ENCODE results near the gene FXYD7. TPM values are rescaled to one million over a fixed set of nuclear protein-coding genes. Genes with fewer than 3 reads are reported as not detected.
A peak's percentile ranks its signal among the peaks of the same experiment; 100 is the strongest.

Gene FXYD7
- total and polyA plus RNA-seq, 2 of the 13 experiments (the other 11 are each of a cell fraction or from before 2014, with no cell fraction given), result 0.55 TPM; not detected in 1

DNA sequence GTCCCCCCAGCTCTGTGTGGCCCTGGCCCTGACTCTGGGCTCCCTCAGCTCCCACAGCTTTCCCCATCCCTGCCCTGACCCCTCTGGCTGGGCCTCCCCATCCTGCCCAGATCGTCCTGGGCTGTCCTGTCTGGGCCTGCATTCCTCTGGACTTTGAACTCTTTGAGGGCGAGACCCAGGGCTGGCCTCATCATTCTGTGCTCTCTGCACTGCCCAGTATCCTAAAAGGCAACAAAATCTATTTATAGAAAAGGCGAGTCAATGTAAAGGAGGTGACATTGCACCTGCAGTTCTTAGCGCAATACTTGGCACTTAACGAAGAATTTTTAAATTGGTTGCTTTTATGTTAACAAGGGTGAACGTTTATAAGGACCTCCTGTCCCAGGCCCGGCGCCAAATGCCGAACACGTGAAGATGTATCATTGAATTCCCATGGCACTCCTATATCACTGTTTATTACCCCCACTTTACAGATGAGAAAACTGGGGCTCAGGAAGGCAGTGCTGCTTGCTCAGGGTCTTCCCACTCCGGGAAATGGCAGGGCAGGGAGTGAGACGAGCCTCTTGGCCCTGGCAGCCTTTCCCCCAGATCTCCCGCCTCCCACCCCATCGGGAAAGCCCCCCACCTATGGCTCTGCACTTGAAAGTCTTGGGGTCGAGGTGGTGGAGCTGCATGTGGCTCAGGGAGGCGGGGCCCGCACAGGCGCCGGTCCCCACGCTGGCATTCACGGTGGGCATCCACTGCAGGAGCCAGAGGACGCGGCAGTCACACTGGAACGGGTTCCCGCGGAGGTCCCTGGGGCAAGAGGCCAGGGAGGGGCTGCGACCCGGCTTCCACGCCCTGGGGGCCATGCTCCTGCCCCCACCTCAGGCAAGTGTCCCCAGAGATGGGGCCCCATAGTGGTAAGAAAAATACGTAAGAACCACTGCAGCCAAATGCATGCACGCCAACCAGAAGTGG lies 12.0 kb upstream of the FXYD7 start (continued):
- TF ChIP-seq, protein P1, sequence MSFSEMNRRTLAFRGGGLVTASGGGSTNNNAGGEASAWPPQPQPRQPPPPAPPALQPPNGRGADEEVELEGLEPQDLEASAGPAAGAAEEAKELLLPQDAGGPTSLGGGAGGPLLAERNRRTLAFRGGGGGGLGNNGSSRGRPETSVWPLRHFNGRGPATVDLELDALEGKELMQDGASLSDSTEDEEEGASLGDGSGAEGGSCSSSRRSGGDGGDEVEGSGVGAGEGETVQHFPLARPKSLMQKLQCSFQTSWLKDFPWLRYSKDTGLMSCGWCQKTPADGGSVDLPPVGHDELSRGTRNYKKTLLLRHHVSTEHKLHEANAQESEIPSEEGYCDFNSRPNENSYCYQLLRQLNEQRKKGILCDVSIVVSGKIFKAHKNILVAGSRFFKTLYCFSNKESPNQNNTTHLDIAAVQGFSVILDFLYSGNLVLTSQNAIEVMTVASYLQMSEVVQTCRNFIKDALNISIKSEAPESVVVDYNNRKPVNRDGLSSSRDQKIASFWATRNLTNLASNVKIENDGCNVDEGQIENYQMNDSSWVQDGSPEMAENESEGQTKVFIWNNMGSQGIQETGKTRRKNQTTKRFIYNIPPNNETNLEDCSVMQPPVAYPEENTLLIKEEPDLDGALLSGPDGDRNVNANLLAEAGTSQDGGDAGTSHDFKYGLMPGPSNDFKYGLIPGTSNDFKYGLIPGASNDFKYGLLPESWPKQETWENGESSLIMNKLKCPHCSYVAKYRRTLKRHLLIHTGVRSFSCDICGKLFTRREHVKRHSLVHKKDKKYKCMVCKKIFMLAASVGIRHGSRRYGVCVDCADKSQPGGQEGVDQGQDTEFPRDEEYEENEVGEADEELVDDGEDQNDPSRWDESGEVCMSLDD (CRISPR knock-in tag; IDR thresholded peaks at IDR 0.05; ENCODE audit: borderline replicate concordance), result no peak
- TF ChIP-seq ZSCAN25 (CRISPR knock-in tag; IDR thresholded peaks at IDR 0.05), result no peak; the same call in 1 of the 2 replicates
- TF ChIP-seq AKAP8 (CRISPR knock-in tag; IDR thresholded peaks at IDR 0.05), result no peak; the same call in 1 of the 2 replicates
- no peak for TF ChIP-seq GABPB1 (CRISPR knock-in tag; IDR thresholded peaks at IDR 0.05)
- no peak; the same call in 1 of the 2 replicates for TF ChIP-seq ZNF333 (CRISPR knock-in tag; IDR thresholded peaks at IDR 0.05; ENCODE audit: borderline replicate concordance)
- no peak for TF ChIP-seq ZNF260 (CRISPR knock-in tag; IDR thresholded peaks at IDR 0.05; ENCODE audit: borderline replicate concordance, low read depth)
- no peak for TF ChIP-seq LCORL (IDR thresholded peaks at IDR 0.05)
- TF ChIP-seq LCORL (CRISPR knock-in tag; IDR thresholded peaks at IDR 0.05), result peak; percentile 98
- TF ChIP-seq, protein P2, sequence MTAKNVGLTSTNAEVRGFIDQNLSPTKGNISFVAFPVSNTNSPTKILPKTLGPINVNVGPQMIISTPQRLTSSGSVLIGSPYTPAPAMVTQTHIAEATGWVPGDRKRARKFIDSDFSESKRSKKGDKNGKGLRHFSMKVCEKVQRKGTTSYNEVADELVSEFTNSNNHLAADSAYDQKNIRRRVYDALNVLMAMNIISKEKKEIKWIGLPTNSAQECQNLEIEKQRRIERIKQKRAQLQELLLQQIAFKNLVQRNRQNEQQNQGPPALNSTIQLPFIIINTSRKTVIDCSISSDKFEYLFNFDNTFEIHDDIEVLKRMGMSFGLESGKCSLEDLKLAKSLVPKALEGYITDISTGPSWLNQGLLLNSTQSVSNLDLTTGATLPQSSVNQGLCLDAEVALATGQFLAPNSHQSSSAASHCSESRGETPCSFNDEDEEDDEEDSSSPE (CRISPR knock-in tag; IDR thresholded peaks at IDR 0.05), result peak; percentile 22; the same call in 1 of the 2 replicates
- peak; percentile 55 for TF ChIP-seq HNF4G (IDR thresholded peaks at IDR 0.05; ENCODE audit: borderline replicate concordance, low read depth, low read length)
- no peak; the same call in 1 of the 2 replicates for TF ChIP-seq HNF4G (CRISPR knock-in tag; IDR thresholded peaks at IDR 0.05; ENCODE audit: borderline replicate concordance, low read depth)
- peak; percentile 68; the same call in 1 of the 2 replicates for TF ChIP-seq ETV5 (CRISPR knock-in tag; IDR thresholded peaks at IDR 0.05; ENCODE audit: borderline replicate concordance)
- TF ChIP-seq ZBTB38 (CRISPR knock-in tag; IDR thresholded peaks at IDR 0.05), result peak; percentile 46; the same call in 1 of the 2 replicates
- peak; percentile 93 for TF ChIP-seq MED1 (CRISPR knock-in tag; IDR thresholded peaks at IDR 0.05)
- TF ChIP-seq ZNF431 (CRISPR knock-in tag; IDR thresholded peaks at IDR 0.05; ENCODE audit: borderline replicate concordance, low read depth), result no peak
- TF ChIP-seq ZNF746 (CRISPR knock-in tag; IDR thresholded peaks at IDR 0.05), result no peak
- no peak; the same call in 1 of the 2 replicates for TF ChIP-seq MTA1 (CRISPR knock-in tag; IDR thresholded peaks at IDR 0.05; ENCODE audit: borderline replicate concordance)
- no peak for TF ChIP-seq ZNF737 (CRISPR knock-in tag; IDR thresholded peaks at IDR 0.05; ENCODE audit: borderline replicate concordance)
- TF ChIP-seq, protein P3, sequence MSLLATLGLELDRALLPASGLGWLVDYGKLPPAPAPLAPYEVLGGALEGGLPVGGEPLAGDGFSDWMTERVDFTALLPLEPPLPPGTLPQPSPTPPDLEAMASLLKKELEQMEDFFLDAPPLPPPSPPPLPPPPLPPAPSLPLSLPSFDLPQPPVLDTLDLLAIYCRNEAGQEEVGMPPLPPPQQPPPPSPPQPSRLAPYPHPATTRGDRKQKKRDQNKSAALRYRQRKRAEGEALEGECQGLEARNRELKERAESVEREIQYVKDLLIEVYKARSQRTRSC (CRISPR knock-in tag; IDR thresholded peaks at IDR 0.05; ENCODE audit: low read depth), result no peak
- TF ChIP-seq ZBTB7A (CRISPR knock-in tag; IDR thresholded peaks at IDR 0.05), result no peak; the same call in 1 of the 2 replicates
- no peak for TF ChIP-seq ZNF274 (CRISPR knock-in tag; IDR thresholded peaks at IDR 0.05)
- no peak for TF ChIP-seq ZNF326 (CRISPR knock-in tag; IDR thresholded peaks at IDR 0.05; ENCODE audit: borderline replicate concordance)
- no peak for TF ChIP-seq ZNF496 (CRISPR knock-in tag; IDR thresholded peaks at IDR 0.05; ENCODE audit: insufficient replicate concordance)
- no peak for TF ChIP-seq RFX5 (IDR thresholded peaks at IDR 0.05; ENCODE audit: low read depth, low read length)
- no peak for TF ChIP-seq ZMYM3 (CRISPR knock-in tag; IDR thresholded peaks at IDR 0.05)
- no peak for TF ChIP-seq ARNT (IDR thresholded peaks at IDR 0.05)
- no peak for TF ChIP-seq HMG20B (CRISPR knock-in tag; conservative IDR thresholded peaks at IDR 0.05)

All from HepG2 (cell line).